ENCODE results near the gene TMEM145.

DNA sequence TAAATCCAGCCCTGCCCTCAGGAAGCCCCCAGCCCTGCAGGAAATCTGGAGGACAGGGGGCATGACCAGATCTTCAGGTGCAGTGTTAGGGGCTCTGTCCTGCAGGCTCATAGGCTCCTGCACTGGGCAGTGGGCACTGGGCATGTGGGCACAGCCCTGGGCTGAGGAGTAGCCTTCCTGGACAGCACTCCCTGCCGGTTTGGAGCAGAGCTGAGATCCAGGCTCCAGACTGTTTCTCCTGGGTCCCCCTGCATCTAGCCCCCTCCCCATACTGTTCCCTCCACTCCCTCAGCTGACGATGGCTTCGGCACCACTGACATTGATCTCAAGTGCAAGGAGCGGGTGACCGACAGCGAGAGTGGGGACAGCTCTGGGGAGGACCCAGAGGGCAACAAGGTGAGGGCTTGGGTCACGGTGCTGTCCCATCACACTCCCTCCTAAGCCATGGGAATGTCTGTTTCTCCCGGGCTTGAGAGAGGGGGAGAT lies 23.5 kb upstream of the TMEM145 start:
- TF ChIP-seq, protein P1, sequence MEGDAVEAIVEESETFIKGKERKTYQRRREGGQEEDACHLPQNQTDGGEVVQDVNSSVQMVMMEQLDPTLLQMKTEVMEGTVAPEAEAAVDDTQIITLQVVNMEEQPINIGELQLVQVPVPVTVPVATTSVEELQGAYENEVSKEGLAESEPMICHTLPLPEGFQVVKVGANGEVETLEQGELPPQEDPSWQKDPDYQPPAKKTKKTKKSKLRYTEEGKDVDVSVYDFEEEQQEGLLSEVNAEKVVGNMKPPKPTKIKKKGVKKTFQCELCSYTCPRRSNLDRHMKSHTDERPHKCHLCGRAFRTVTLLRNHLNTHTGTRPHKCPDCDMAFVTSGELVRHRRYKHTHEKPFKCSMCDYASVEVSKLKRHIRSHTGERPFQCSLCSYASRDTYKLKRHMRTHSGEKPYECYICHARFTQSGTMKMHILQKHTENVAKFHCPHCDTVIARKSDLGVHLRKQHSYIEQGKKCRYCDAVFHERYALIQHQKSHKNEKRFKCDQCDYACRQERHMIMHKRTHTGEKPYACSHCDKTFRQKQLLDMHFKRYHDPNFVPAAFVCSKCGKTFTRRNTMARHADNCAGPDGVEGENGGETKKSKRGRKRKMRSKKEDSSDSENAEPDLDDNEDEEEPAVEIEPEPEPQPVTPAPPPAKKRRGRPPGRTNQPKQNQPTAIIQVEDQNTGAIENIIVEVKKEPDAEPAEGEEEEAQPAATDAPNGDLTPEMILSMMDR (IDR thresholded peaks at IDR 0.05; ENCODE audit: insufficient read depth, low read depth, low read length), result no peak
- no peak for TF ChIP-seq EZH2 (IDR thresholded peaks at IDR 0.05; ENCODE audit: insufficient read depth, low read length)
